ENCODE measurements around the gene CYSRT1. TPM values are rescaled to one million over a fixed set of nuclear protein-coding genes. Genes with fewer than 3 reads are reported as not detected.

CYSRT1 gene
- total RNA-seq, 1 donor from 2014 or later: 0.27 TPM

GRCh38 chr9:137200311-137201204, 24.4 kb upstream of the CYSRT1 start, which contains the start of gene TPRN:
TPRN (minus strand) TSS chr9:137200741; CDS start chr9:137200711, 30 bp downstream.
- intact Hi-C loops (cut with micrococcal nuclease): no loop called here
- H3K36me3 ChIP-seq: no peaks in the 10 kb centered on the region
- peak within 1 kb of the TSS; percentile 98 for H3K27ac ChIP-seq (replicated peaks)
- H3K9me3 ChIP-seq (replicated peaks): no peaks in the 10 kb centered on the region
- TF ChIP-seq, protein P1, sequence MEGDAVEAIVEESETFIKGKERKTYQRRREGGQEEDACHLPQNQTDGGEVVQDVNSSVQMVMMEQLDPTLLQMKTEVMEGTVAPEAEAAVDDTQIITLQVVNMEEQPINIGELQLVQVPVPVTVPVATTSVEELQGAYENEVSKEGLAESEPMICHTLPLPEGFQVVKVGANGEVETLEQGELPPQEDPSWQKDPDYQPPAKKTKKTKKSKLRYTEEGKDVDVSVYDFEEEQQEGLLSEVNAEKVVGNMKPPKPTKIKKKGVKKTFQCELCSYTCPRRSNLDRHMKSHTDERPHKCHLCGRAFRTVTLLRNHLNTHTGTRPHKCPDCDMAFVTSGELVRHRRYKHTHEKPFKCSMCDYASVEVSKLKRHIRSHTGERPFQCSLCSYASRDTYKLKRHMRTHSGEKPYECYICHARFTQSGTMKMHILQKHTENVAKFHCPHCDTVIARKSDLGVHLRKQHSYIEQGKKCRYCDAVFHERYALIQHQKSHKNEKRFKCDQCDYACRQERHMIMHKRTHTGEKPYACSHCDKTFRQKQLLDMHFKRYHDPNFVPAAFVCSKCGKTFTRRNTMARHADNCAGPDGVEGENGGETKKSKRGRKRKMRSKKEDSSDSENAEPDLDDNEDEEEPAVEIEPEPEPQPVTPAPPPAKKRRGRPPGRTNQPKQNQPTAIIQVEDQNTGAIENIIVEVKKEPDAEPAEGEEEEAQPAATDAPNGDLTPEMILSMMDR (IDR thresholded peaks at IDR 0.05; ENCODE audit: borderline replicate concordance): no peak
- H3K27me3 ChIP-seq (ENCODE audit: low read depth): no peaks in the 10 kb centered on the region
- peak within 1 kb of the TSS; percentile 83 for H3K4me3 ChIP-seq
- peaks cover 89% of the 10 kb centered on the region for H3K4me1 ChIP-seq
- peak; percentile 100 for DNase-seq

DNA sequence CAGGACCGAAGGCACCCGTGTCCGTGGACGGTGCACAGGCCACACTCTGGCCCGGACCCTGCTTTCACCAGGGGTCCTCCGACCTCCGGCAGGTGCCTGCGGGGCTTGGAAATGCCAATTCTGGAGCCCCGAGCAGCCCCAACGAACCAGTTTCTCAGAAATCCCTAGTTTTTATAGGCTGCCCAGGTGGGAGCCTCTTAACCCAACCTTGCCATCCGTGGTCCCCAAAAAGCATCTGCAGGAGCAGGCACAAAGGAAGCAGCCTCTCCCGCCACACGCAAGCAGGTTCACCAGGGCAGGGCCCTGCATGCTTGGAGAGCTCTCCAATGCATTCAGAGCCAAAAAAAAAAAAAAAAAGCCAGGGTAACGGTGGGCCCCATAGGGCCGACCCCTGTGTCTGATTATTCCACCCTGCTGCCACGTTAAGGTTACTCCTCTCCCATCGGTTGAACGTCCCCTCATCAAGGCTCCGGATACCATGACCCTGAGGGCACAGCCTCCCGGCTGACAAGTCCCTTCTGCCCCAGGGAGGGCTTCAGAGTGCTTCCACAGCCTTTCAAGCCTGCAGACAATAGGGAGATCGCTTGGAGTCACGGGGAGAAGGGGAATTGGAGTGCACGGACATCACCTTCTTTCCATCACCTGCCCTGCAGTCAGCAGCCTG, 23.6 kb upstream of the CYSRT1 start:
- intact Hi-C loops (cut with micrococcal nuclease): no loop called here
- Histone ChIP-seq H3K9me3 (replicated peaks) (no peaks in the 10 kb centered on the region), H3K36me3 (no peaks in the 10 kb centered on the region), H3K4me3 (peak overlapping the region; percentile 83), H3K4me1 (peaks cover 89% of the 10 kb centered on the region), H3K27ac (replicated peaks) (peak overlapping the region; percentile 98), H3K27me3 (ENCODE audit: low read depth) (no peaks in the 10 kb centered on the region)
- TF ChIP-seq, protein P1 (IDR thresholded peaks at IDR 0.05; ENCODE audit: borderline replicate concordance): no peak
- no peak for DNase-seq

DNA sequence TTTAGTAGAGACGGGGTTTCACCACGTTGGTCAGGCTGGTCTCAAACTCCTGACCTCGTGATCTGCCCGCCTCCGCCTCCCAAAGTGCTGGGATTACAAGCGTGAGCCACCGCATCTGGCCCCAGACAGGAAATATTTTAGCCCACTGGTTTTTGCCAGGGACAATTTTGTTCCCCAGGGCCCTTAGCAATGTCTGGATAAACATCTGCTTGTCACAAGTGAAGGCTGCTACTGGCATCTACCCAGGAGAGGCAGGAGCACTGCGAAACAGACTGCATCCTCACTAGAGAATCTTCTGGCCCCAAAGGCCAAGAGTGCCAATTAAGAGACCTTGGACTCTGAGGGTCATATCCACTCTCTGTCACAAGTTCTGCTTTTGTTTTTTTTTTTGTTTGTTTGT, 22.0 kb upstream of the CYSRT1 start:
- intact Hi-C loops (cut with micrococcal nuclease): no loop called here
- TF ChIP-seq, protein P1 (IDR thresholded peaks at IDR 0.05; ENCODE audit: borderline replicate concordance): no peak
- H3K4me1 ChIP-seq: peaks cover 80% of the 10 kb centered on the region
- H3K27me3 ChIP-seq (ENCODE audit: low read depth): no peaks in the 10 kb centered on the region
- H3K36me3 ChIP-seq: no peaks in the 10 kb centered on the region
- no peak overlapping the region for H3K27ac ChIP-seq (replicated peaks)
- DNase-seq: no peak
- H3K4me3 ChIP-seq: peak overlapping the region; percentile 91
- H3K9me3 ChIP-seq (replicated peaks): no peaks in the 10 kb centered on the region

DNA sequence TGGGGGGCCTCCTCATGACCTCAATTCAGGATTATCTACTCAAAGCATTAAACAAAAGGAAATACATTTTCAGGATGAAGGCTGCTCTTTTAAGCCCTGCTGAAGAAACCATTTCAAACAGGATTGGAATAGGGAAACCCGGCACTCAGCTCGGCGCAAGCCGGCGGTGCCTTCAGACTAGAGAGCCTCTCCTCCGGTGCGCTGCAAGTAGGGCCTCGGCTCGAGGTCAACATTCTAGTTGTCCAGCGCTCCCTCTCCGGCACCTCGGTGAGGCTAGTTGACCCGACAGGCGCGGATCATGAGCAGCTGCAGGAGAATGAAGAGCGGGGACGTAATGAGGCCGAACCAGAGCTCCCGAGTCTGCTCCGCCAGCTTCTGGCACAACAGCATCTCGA, 20.2 kb upstream of the CYSRT1 start:
- intact Hi-C loops (cut with micrococcal nuclease): no loop called here
- Histone ChIP-seq H3K27me3 (ENCODE audit: low read depth) (no peaks in the 10 kb centered on the region), H3K4me3 (peak overlapping the region; percentile 91), H3K9me3 (replicated peaks) (no peaks in the 10 kb centered on the region), H3K36me3 (no peaks in the 10 kb centered on the region), H3K27ac (replicated peaks) (peak overlapping the region; percentile 94), H3K4me1 (peaks cover 63% of the 10 kb centered on the region)
- TF ChIP-seq, protein P1 (IDR thresholded peaks at IDR 0.05; ENCODE audit: borderline replicate concordance): no peak
- no peak for DNase-seq

DNA sequence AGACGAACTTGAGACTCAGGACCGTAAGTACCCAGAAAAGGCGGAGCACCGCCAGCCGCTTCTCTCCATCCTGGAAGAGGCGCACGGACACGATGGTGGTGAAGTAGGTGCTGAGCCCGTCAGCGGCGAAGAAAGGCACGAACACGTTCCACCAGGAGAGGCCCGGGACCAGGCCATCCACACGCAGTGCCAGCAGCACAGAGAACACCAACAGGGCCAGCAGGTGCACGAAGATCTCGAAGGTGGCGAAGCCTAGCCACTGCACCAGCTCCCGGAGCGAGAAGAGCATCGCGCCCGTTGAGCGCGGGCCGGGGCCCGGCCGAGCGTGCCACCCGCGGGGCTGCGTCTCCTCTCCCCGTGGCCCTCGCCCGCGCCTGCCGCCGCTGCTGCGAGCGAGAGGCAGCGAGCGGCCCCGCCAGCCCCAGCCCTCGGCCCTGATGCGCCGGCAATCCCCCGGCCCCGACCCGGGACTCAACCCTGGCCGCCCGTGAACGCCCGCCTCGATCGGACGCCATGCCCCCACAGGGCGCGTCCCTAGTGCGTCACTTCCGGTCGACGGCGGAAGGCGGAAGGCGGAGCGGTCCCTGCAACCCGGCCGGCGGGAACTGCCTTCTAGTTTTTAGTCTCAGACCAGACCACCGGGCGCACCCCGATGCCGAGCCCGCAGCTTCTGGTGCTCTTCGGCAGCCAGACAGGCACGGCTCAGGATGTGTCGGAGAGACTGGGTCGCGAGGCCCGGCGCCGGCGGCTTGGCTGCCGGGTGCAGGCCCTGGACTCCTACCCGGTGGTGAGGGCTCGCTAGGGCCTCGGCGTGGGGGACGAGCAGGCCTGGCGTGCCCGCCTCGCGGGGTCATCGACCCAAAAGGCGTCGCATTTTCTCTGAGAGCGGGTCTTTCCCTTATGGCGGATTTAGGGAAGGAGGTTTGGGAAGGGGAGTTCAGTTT, 19.6 kb upstream of the CYSRT1 start, which contains the start of the genes NDOR1 and TMEM203:
TSS of gene NDOR1 (plus strand) at position 575 of the 944 bp plus-strand sequence. CDS start at position 653, 78 bp downstream.
TSS of gene TMEM203 (minus strand) at position 523 of the 944 bp plus-strand sequence. CDS start at position 289, 234 bp downstream.
- peak within 1 kb of the TSS; percentile 94 for H3K27ac ChIP-seq (replicated peaks)
- H3K4me3 ChIP-seq: peak within 1 kb of the TSS; percentile 91
- H3K4me1 ChIP-seq: peaks cover 61% of the 10 kb centered on the region
- intact Hi-C loops (cut with micrococcal nuclease): no loop called here
- peak; percentile 91 for DNase-seq
- H3K9me3 ChIP-seq (replicated peaks): no peaks in the 10 kb centered on the region
- H3K27me3 ChIP-seq (ENCODE audit: low read depth): no peaks in the 10 kb centered on the region
- no peaks in the 10 kb centered on the region for H3K36me3 ChIP-seq
- TF ChIP-seq, protein P1 (IDR thresholded peaks at IDR 0.05; ENCODE audit: borderline replicate concordance): no peak
